H9 (cell line): Measurements from ENCODE around the gene PTPRN2. TPM values are rescaled to one million over a fixed set of nuclear protein-coding genes. Genes with fewer than 3 reads are reported as not detected.

Experiments used
- DNase-seq: peaks from one replicate; pipeline ENCODE4 v3.0.0-alpha.2; 2017
- H2AFZ ChIP-seq: one replicate; pipeline ENCODE4 v1.6.1; 2013; ENCODE audit warnings: mild to moderate bottlenecking, low read length, control low read depth, moderate library complexity
- H2AK5ac ChIP-seq: 2 replicates; pipeline ENCODE4 v1.6.1; 2013; ENCODE audit warnings: low read length, control low read depth, mixed read lengths; ENCODE audit not compliant: insufficient read length
- H2BK120ac ChIP-seq: one replicate; pipeline ENCODE4 v1.6.1; 2013; ENCODE audit warnings: low read depth, mild to moderate bottlenecking, low read length, control low read depth, inconsistent platforms; ENCODE audit not compliant: poor library complexity, severe bottlenecking
- H2BK12ac ChIP-seq: 2 replicates; pipeline ENCODE4 v1.6.1; 2013; ENCODE audit warnings: low read length, control low read depth, mixed read lengths, low read depth; ENCODE audit not compliant: insufficient read length
- H2BK15ac ChIP-seq: 2 replicates; pipeline ENCODE4 v1.6.1; 2013; ENCODE audit warnings: low read depth, low read length, control low read depth
- H2BK20ac ChIP-seq: one replicate; pipeline ENCODE4 v1.6.1; 2013; ENCODE audit warnings: low read depth, mild to moderate bottlenecking, low read length, control low read depth, inconsistent platforms; ENCODE audit not compliant: poor library complexity, severe bottlenecking
- H2BK5ac ChIP-seq: 2 replicates; pipeline ENCODE4 v1.6.1; 2013; ENCODE audit warnings: low read length, control low read depth, mixed read lengths; ENCODE audit not compliant: insufficient read length
- H3K14ac ChIP-seq: 2 replicates; pipeline ENCODE4 v1.6.1; 2013; ENCODE audit warnings: low read length, control low read depth; ENCODE audit not compliant: insufficient read depth
- H3K18ac ChIP-seq: 2 replicates; pipeline ENCODE4 v1.6.1; 2013; ENCODE audit warnings: low read depth, mild to moderate bottlenecking, mixed read lengths, low read length, control low read depth; ENCODE audit not compliant: insufficient read length
- H3K23ac ChIP-seq: 2 replicates; pipeline ENCODE4 v1.6.1; 2013; ENCODE audit warnings: low read length, control low read depth, mixed read lengths, low read depth; ENCODE audit not compliant: insufficient read length
- H3K23me2 ChIP-seq: 2 replicates; pipeline ENCODE4 v1.6.1; 2013; ENCODE audit warnings: low read depth, mild to moderate bottlenecking, mixed read lengths, low read length, control low read depth; ENCODE audit not compliant: insufficient read length, poor library complexity, severe bottlenecking
- H3K27ac ChIP-seq: 2 replicates; pipeline ENCODE4 v1.5.1; 2013; ENCODE audit warnings: low read length, control low read depth, mixed read lengths, low read depth; ENCODE audit not compliant: insufficient read length
- H3K27me3 ChIP-seq: 2 replicates; pipeline ENCODE4 v1.6.1; 2013; ENCODE audit warnings: low read length, control low read depth, inconsistent platforms; ENCODE audit not compliant: insufficient read depth
- H3K4ac ChIP-seq: 2 replicates; pipeline ENCODE4 v1.6.1; 2013; ENCODE audit warnings: low read depth, mild to moderate bottlenecking, control low read depth, inconsistent platforms, low read length, moderate library complexity
- H3K4me1 ChIP-seq: 2 replicates; pipeline ENCODE4 v1.6.1; 2013; ENCODE audit warnings: low read length, control low read depth, inconsistent platforms; ENCODE audit not compliant: insufficient read depth
- H3K4me2 ChIP-seq: 2 replicates; pipeline ENCODE4 v1.6.1; 2013; ENCODE audit warnings: low read length, control low read depth, mixed read lengths; ENCODE audit not compliant: insufficient read length, insufficient read depth
- H3K56ac ChIP-seq: 2 replicates; pipeline ENCODE4 v1.6.1; 2013; ENCODE audit warnings: low read depth, mild to moderate bottlenecking, mixed read lengths, low read length, control low read depth; ENCODE audit not compliant: insufficient read length
- H3K79me1 ChIP-seq: 2 replicates; pipeline ENCODE4 v1.6.1; 2013; ENCODE audit warnings: low read depth, mild to moderate bottlenecking, moderate library complexity, low read length, control low read depth, inconsistent platforms; ENCODE audit not compliant: insufficient read depth, poor library complexity, severe bottlenecking
- H3K79me2 ChIP-seq: 2 replicates; pipeline ENCODE4 v1.6.1; 2013; ENCODE audit warnings: low read length, control low read depth, inconsistent platforms; ENCODE audit not compliant: insufficient read depth
- H3K9ac ChIP-seq: 2 replicates; pipeline ENCODE4 v1.6.1; 2013; ENCODE audit warnings: low read length, control low read depth, mixed read lengths; ENCODE audit not compliant: insufficient read length; ENCODE audit errors: extremely low read depth
- H3K9me3 ChIP-seq: one replicate; pipeline ENCODE4 v1.6.1; 2013; ENCODE audit warnings: low read depth, low read length, inconsistent platforms; ENCODE audit not compliant: control insufficient read depth
- H3T11ph ChIP-seq: one replicate; pipeline ENCODE4 v1.6.1; 2013; ENCODE audit warnings: mild to moderate bottlenecking, low read length, control low read depth, inconsistent platforms
- H4K20me1 ChIP-seq: one replicate; pipeline ENCODE4 v1.6.1; 2013; ENCODE audit not compliant: control insufficient read depth, insufficient read length, insufficient read depth
- H4K5ac ChIP-seq: 2 replicates; pipeline ENCODE4 v1.6.1; 2013; ENCODE audit warnings: low read depth, mild to moderate bottlenecking, mixed read lengths, low read length, control low read depth; ENCODE audit not compliant: insufficient read length
- H4K8ac ChIP-seq: replicated peaks from 2 replicates; pipeline ENCODE4 v1.6.1; 2013; ENCODE audit warnings: low read length, control low read depth, mixed read lengths, low read depth; ENCODE audit not compliant: insufficient read length
- H4K91ac ChIP-seq: 2 replicates; pipeline ENCODE4 v1.6.1; 2013; ENCODE audit warnings: low read depth, mild to moderate bottlenecking, moderate library complexity, mixed read lengths, low read length, control low read depth; ENCODE audit not compliant: insufficient read length
- H3K27ac Mint-ChIP-seq, 3 experiments: 2 replicates in 2 of 3; 3 replicates in 1 of 3; pipeline ENCODE4 v1.8.0; 2020 to 2021; ENCODE audit warnings: mixed read lengths in 3 of 3, mild to moderate bottlenecking in 1 of 3, moderate library complexity in 1 of 3
- H3K27me3 Mint-ChIP-seq: 2 replicates; pipeline ENCODE4 v1.8.0; 2021; ENCODE audit warnings: low read depth, mild to moderate bottlenecking, moderate library complexity, mixed read lengths
- H3K36me3 Mint-ChIP-seq, 3 experiments: 2 replicates in 2 of 3; 3 replicates in 1 of 3; pipeline ENCODE4 v1.8.0; 2020 to 2021; ENCODE audit warnings: low read depth in 3 of 3, mixed read lengths in 3 of 3; ENCODE audit not compliant: insufficient read depth in 1 of 3
- H3K4me1 Mint-ChIP-seq, 2 experiments: 2 replicates each; pipeline ENCODE4 v1.8.0; 2020; ENCODE audit warnings: mixed read lengths in 2 of 2
- H3K4me3 Mint-ChIP-seq, 2 experiments: 2 replicates in 1 of 2; 3 replicates in 1 of 2; pipeline ENCODE4 v1.8.0; 2020 to 2021; ENCODE audit warnings: mild to moderate bottlenecking in 2 of 2, mixed read lengths in 2 of 2, moderate library complexity in 1 of 2
- H3K9me3 Mint-ChIP-seq, 2 experiments: 2 replicates in 1 of 2; 3 replicates in 1 of 2; pipeline ENCODE4 v1.8.0; 2020; ENCODE audit warnings: mild to moderate bottlenecking in 2 of 2, mixed read lengths in 2 of 2, moderate library complexity in 1 of 2
- WGBS: extraction: QIAGEN DNeasy Blood & Tissue Kit; methylation state at CpG from one replicate; pipeline ENCODE4 v1.1.7; 2013; ENCODE audit warnings: missing lambda C conversion rate, low lambda C conversion rate, mixed read lengths; ENCODE audit not compliant: insufficient read length; ENCODE audit errors: extremely low coverage; 5-methylcytosine and 5-hydroxymethylcytosine counted together
- total RNA-seq: library from RNA; stranded (reverse); gene quantifications from 2 replicates; pipeline ENCODE4 v1.2.1, GENCODE V29; 2021
- TF ChIP-seq, protein P1 (sequence below): fragments of 200-600 bp; sonication (generic); conservative IDR thresholded peaks from 3 replicates; pipeline ENCODE4 v1.8.0; 2021; ENCODE audit warnings: antibody characterized with exemption, mild to moderate bottlenecking

Gene PTPRN2
- total RNA-seq, 1 experiment from 2014 or later, result 5.2 TPM

DNA sequence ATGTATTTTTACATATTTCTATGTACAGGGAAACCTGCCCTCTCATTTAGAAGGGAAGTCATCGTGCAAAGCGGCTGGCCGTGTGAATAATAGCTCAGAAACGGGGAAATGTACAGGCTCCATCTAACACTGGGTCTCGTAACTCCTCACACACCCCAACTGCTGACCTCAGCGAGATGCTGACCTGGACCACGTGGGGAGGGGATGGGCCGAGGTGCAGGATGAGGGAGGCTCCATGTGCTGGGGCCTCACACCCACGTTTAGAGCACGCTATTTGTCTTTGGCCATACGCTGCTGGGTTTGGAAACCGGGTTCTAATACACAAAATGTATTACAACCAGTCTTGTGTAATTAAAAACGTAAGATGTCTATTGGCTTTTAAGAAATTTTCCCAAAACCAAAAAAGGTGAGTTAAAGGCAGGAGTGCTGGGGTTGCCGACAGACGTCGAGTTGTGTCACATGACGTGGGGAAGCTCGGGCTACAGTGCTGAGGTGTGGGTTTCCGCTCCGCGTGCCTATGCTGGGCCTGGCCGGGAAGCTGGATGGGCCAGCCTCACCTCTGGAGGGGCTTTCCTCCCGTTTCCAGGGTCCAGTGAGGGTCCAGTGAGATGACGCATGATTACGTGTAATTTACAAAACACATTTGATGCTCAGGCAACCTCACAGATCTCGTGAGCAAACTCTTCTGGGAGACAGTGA, 1035.2 kb downstream of the PTPRN2 start:
- Histone ChIP-seq H2BK15ac (no peak overlapping the region), H3K23ac (no peak overlapping the region), H3K14ac (no peak overlapping the region), H4K5ac (no peak overlapping the region), H3K23me2 (no peaks in the 10 kb centered on the region), H2AFZ (no peak overlapping the region), H3K9ac (no peak overlapping the region), H3K4me1 (no peaks in the 10 kb centered on the region), H3K79me2 (no peaks in the 10 kb centered on the region), H3K56ac (no peak overlapping the region), H3K4ac (no peak overlapping the region), H2AK5ac (no peak overlapping the region), H2BK12ac (no peak overlapping the region), H3T11ph (no peak overlapping the region), H3K18ac (no peak overlapping the region), H3K4me2 (no peak overlapping the region), H3K27ac (no peak overlapping the region), H3K79me1 (no peaks in the 10 kb centered on the region), H2BK5ac (no peak overlapping the region), H2BK120ac (no peak overlapping the region), H4K8ac (no peak overlapping the region), H3K27me3 (no peaks in the 10 kb centered on the region), H4K91ac (no peak overlapping the region), H4K20me1 (peaks cover 2% of the 10 kb centered on the region), H2BK20ac (no peak overlapping the region), H3K9me3 (no peaks in the 10 kb centered on the region)
- no peak for DNase-seq
- Mint-ChIP-seq H3K27me3 (peaks cover 48% of the 10 kb centered on the region), H3K9me3 (no peaks in the 10 kb centered on the region; a peak in 1 of 5 replicates), H3K4me3 (no peak overlapping the region), H3K36me3 (peaks cover 0 to 2% (median 0%) of the 10 kb centered on the region in 3 experiments; a peak in 2 of 7 replicates), H3K27ac (no peak overlapping the region), H3K4me1 (0 out of 4 replicates have a peak, but pooled peaks cover 0 to 3% of the 10 kb centered on the region in 2 experiments)
- TF ChIP-seq, protein P1, sequence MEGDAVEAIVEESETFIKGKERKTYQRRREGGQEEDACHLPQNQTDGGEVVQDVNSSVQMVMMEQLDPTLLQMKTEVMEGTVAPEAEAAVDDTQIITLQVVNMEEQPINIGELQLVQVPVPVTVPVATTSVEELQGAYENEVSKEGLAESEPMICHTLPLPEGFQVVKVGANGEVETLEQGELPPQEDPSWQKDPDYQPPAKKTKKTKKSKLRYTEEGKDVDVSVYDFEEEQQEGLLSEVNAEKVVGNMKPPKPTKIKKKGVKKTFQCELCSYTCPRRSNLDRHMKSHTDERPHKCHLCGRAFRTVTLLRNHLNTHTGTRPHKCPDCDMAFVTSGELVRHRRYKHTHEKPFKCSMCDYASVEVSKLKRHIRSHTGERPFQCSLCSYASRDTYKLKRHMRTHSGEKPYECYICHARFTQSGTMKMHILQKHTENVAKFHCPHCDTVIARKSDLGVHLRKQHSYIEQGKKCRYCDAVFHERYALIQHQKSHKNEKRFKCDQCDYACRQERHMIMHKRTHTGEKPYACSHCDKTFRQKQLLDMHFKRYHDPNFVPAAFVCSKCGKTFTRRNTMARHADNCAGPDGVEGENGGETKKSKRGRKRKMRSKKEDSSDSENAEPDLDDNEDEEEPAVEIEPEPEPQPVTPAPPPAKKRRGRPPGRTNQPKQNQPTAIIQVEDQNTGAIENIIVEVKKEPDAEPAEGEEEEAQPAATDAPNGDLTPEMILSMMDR, result no peak
- no CpG with 5 or more reads among the region's 26 CpGs for WGBS
